Measurements from ENCODE around the gene BCR.

Gene BCR

GRCh38 chr22:23207729-23208393 is 27.6 kb downstream of the BCR start:
- in situ Hi-C loops (cut with MboI; ENCODE audit: low pct_unique_long_range_greater_than_20kb, low sequenced_read_pairs, unreplicated experiment), result no loop called here
- TF ChIP-seq, protein P1, sequence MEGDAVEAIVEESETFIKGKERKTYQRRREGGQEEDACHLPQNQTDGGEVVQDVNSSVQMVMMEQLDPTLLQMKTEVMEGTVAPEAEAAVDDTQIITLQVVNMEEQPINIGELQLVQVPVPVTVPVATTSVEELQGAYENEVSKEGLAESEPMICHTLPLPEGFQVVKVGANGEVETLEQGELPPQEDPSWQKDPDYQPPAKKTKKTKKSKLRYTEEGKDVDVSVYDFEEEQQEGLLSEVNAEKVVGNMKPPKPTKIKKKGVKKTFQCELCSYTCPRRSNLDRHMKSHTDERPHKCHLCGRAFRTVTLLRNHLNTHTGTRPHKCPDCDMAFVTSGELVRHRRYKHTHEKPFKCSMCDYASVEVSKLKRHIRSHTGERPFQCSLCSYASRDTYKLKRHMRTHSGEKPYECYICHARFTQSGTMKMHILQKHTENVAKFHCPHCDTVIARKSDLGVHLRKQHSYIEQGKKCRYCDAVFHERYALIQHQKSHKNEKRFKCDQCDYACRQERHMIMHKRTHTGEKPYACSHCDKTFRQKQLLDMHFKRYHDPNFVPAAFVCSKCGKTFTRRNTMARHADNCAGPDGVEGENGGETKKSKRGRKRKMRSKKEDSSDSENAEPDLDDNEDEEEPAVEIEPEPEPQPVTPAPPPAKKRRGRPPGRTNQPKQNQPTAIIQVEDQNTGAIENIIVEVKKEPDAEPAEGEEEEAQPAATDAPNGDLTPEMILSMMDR (IDR thresholded peaks at IDR 0.05; ENCODE audit: extremely low read depth, insufficient read depth, missing control alignments), result no peak
- no peak for DNase-seq (ENCODE audit: low spot score)

- no peak for DNase-seq (ENCODE audit: low spot score)
- in situ Hi-C loops (cut with MboI; ENCODE audit: low pct_unique_long_range_greater_than_20kb, low sequenced_read_pairs, unreplicated experiment), result no loop called here
- TF ChIP-seq, protein P1 (IDR thresholded peaks at IDR 0.05; ENCODE audit: extremely low read depth, insufficient read depth, missing control alignments), result no peak
Observed at GRCh38 chr22:23210428-23211170, 30.3 kb downstream of the BCR start.

- TF ChIP-seq, protein P1 (IDR thresholded peaks at IDR 0.05; ENCODE audit: extremely low read depth, insufficient read depth, missing control alignments), result no peak
- in situ Hi-C loops (cut with MboI; ENCODE audit: low pct_unique_long_range_greater_than_20kb, low sequenced_read_pairs, unreplicated experiment), result no loop called here
Observed at GRCh38 chr22:23211622-23212021, 31.3 kb downstream of the BCR start.

DNA sequence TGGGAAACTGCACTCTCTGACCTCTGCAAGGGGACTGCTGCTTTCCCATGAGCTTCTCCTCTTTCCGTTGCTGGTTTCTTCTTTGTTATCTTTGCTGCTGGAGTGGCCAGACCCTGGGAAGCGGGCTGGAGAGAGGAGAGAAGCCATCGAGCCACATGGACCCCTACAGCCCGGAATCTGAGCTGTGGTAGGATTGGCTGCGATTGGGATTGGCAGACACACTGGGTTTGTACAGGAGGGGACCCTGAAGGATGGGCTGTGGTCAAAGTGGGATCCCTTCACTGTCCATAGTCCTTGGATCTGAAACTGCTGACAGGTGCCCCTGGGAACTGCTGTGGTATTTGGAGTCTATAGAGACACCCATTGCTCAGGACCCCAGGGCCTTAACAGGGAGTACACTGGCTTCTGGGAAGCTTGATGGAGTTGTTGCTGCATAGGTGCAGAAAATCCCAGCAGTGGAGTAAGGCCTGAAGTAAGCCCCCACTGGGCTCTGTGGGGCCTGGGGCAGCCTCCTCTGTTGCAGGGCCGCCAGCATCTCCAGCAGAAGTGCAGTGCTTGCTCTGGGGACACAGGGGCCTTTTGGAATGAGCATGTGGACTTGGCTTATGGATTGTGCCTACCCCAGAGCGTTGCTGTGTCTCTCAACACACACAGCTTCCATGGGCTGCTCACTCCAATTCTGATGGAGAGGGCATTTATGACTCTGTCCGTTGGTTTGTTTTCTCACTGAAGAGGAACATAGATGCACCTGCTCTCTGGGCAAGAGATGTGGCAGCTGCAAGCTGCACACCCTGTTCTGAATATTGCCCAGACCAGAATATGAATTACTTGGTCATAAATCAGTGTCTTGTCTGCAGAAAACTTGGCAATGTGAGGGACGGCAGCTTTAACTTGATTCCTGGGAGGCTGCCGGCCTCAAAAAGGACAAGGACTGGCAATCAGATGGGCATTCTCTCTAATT is 32.0 kb downstream of the BCR start:
- TF ChIP-seq, protein P1 (IDR thresholded peaks at IDR 0.05; ENCODE audit: extremely low read depth, insufficient read depth, missing control alignments), result no peak
- no peak for DNase-seq (ENCODE audit: low spot score)
- in situ Hi-C loops (cut with MboI; ENCODE audit: low pct_unique_long_range_greater_than_20kb, low sequenced_read_pairs, unreplicated experiment), result no loop called here

More at GRCh38 chr22:23211622-23212021, 31.3 kb downstream of the BCR start:
- no peak for DNase-seq (ENCODE audit: low spot score)

DNA sequence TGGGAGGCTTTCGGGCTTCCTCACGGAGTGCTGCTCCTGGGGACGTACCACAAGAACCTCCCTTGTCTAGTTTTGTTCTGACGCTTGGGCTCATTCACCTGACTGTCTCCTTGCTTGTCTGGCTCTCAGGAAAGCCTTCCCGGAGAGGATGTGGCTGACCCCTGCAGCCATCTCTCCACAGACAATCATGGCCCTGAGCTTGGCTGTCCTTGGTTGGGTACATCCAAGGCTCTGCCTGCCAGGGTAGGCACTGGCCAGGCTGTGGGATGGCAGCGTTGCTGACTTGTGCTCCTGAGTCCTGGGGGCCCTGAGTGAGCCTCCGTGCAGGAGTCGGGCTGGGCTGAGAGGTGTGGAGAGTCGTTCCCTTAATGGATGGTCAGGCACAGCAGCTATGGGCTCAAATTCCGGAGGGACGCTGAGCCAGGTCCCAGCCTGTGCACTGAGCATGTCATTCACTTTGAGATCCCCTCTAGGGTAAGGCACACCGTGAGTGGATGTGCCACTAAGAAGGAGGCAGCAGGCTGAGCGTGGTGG is 32.8 kb downstream of the BCR start:
- DNase-seq (ENCODE audit: low spot score), result no peak
- in situ Hi-C loops (cut with MboI; ENCODE audit: low pct_unique_long_range_greater_than_20kb, low sequenced_read_pairs, unreplicated experiment), result no loop called here
- TF ChIP-seq, protein P1 (IDR thresholded peaks at IDR 0.05; ENCODE audit: extremely low read depth, insufficient read depth, missing control alignments), result no peak

All from GM13977 (cell line).